ENCODE results near the gene CELF1.
"Not testable (repeated sequence)": the region's sequence is repeated elsewhere in the genome, so short reads cannot be mapped to it uniquely, and the experiment has no call there.

The CELF1 gene

DNA sequence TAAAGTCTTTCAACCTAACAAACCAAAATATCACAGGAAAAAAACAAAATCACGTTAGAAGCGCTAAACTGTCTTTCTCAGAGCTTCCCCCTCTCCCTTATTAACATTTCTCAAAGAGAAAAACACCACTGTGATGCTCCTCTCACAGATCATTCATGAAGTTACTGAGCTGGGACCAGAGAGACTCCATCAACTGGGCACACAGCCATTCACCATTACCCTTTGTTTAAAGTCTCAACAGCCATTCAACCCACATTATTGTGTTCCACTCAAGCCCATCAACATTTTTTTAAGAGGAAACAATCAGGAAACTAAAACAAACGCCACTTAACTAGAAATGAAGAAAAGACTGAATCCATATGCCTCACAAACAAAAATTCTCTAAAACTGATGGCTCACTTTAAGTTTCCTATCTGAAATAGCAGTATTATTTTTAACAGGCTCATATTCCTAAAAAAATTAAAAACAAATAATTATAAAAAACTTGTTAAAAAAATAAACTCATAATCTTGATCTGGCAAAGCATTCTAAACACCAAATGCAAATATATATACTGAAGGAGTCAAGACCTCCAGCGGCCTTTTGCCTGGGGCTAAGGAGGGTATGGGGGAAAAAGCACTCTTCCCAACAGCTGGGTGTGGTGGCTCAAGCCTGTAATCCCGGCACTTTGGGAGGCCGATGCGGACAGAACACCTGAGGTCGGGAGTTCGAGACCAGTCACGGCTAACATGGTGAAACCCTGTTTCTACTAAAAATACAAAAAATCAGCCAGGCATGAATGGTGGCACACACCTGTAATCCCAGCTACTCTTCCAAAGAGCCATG, 14.0 kb downstream of the CELF1 start:
- DNase-seq (ENCODE audit: low read depth): no peak

- no peak for DNase-seq (ENCODE audit: low read depth)
Measured at GRCh38 chr11:47536915-47537314, 16.0 kb downstream of the CELF1 start.

- DNase-seq (ENCODE audit: low read depth): no peak
Measured at GRCh38 chr11:47534704-47535251, 18.2 kb downstream of the CELF1 start.

DNA sequence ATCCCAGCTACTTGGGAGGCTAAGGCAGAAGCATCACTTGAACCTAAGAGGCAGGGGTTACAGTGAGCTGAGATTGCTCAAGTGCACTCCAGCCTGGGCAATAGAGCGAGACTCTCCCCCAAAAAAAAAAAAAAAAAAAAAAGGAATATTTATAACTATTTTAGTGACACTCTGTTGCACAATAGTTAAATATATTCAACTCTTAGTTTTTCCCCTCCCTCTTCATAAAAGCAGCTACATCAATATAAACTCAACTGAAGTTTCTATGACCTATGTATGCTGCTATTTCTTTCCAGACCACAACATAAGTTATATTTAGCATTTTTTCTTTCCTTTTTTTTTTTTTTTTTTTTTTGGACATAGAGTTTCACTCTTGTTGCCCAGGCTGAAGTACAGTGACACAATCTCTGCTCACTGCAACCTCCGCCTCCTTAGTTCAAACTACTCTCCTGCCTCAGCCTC, 19.2 kb downstream of the CELF1 start:
- DNase-seq (ENCODE audit: low read depth): no peak

- no peak for DNase-seq (ENCODE audit: low read depth)
Measured at GRCh38 chr11:47532597-47533213, 20.2 kb downstream of the CELF1 start.

GRCh38 chr11:47531666-47532065, 21.3 kb downstream of the CELF1 start:
- DNase-seq (ENCODE audit: low read depth): no peak

DNA sequence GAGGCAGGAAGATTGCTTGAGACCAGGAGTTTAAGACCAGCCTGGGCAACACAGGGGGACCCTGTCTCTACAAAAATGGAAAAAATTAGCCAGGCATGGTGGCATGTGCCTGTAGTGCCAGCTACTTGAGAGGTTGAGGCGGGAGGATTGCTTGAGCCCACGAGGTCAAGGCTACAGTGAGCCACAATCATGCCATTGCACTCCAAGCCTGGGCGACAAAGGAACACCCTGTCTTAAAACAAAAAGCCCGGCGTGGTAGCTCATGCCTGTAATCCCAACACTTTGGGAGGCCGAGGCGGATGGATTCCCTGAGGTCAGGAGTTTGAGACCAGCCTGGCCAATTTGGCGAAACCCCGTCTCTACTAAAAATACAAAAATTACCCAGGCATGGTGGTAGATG, 22.2 kb downstream of the CELF1 start:
- DNase-seq (ENCODE audit: low read depth): not testable (repeated sequence)

DNA sequence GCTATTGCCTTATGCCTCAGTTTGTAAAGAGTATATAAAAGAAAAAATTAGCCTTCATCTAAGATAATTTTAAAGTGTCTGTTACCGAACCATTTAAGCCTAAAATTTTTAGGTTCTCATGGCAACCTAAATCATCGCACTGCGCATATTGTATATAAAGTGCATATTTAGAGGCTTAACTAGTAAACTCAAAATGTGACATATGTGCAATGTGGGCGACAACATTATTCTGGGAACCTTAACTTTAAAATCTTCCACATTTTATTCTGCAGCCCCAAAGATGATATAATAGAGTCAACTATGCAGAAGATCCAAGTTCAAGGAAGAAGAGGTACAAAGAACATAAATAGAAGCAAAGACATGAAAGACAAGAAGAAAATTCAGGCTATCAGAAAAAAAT, 23.0 kb downstream of the CELF1 start:
- DNase-seq (ENCODE audit: low read depth): no peak

- DNase-seq (ENCODE audit: low read depth): no peak
Measured at GRCh38 chr11:47527186-47527585, 25.7 kb downstream of the CELF1 start.

GRCh38 chr11:47526032-47526431, 26.9 kb downstream of the CELF1 start:
- DNase-seq (ENCODE audit: low read depth): not testable (repeated sequence)

DNA sequence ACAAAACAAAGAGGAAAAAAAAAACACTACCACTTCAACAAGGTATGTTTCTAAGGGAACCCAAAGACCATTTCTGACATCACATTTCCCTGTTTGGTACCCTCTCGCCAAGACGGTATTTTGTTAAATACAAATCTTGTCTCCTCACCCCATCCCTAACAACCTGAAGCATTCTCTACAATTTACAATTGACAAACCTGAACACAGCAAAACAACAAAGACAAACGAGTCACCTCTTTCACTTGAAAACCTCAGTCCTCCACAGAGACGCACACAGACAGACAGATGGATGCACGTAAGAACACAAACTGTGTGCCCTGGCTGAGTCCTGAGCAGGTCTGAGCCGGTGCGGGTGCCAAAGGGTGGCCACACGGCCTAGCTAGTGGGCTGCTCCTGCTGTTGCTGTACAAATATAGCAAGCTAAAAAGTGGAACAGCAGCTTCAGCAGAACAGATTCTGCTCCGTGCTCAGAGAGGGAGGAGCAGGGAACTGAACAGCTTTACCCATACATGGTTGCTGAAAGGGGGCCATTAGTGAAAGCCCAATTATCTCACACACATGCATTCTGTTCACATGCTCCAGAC, 28.5 kb downstream of the CELF1 start:
- no peak for DNase-seq (ENCODE audit: low read depth)

GRCh38 chr11:47523490-47524225, 29.3 kb downstream of the CELF1 start:
- DNase-seq (ENCODE audit: low read depth): no peak

DNA sequence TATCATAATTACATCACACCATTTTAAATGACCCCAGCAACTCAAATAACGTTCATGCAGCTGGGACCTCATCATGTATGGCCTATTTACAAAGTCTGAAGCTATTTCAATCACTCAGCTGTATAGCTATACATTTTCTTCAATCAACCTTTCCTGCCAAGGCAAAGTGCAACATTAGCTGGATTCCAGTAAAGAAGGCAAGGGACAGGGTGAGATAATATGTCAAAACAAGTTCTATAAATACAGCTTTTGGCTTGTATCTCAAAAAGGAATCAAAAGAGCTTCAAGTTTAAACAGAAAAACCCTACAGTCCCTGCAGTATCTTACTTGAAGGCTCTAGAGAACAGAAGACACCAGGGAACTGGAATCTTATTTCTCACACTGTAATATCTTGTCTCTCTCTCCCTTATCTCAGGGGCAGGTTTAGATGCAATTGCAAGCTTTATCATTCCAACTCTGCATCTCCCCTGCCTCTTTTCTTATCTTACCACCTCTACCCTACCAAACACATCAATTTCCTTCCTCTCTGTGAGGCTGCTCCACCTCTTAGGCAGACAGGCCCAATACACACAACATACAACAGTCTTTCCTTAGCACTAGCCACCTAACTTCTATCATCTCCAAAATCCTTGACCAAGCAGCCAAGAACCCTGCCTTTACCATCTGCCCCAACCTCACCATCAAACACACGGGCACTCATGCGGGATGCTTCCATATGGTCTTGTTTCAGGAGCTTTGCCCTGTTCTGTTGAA, 34.5 kb downstream of the CELF1 start:
- no peak for DNase-seq (ENCODE audit: low read depth)

DNA sequence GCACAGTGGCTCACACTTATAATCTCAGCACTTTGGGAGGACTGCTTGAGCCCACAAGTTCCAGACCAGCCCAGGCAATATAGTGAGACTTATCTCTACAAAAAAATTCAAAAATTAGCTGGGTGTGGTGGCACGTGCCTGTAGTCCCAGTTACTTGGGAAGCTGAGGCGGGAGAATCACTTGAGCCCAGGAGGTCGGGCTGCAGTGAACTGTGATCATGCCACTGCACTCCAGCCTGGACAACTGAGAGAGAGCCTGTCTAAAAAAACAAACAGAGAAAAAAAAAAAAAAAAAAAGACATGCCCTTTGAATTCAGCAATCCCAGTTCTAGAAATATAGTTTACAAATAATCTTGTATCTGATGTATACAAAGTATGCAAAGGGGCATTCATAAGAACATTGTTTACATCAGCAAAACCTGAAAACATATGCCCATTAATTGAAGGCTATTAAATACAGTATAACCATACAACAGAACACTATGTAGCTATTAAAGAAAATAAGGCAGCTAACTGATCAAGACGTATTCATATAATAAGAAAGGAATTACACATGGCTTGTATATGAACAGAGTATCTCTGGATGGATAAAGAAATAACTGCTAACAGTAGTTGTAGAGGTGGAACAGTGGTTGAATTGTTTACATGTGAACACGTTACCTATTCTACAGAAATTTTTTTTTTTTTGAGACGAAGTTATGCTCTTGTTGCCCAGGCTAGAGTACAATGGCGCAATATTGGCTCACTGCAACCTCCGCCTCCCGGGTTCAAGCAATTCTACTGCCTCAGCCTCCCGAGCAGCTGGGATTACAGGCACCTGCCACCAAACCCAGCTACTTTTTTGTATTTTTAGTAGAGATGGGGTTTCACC, 35.7 kb downstream of the CELF1 start:
- no peak for DNase-seq (ENCODE audit: low read depth)

DNA sequence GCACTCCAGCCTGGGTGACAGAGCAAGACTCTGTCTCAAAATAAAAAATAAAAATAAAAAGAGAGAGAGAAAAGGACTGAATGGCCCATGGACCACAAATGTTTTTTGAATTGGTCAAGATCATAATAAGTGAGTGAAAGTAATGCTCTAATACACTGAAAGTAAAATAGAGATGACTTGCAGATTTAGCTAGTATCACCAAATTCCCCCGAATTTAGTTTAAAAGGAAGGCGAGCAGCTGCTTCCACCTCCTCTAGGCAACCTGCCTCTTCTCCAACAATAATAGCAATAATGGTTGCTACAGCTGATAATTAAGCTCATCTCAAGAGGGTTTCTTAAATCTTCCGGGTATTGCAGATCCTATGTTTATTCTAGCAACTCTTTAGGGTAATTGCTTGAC, 36.8 kb downstream of the CELF1 start:
- DNase-seq (ENCODE audit: low read depth): no peak

- no peak for DNase-seq (ENCODE audit: low read depth)
Measured at GRCh38 chr11:47514825-47515647, 37.9 kb downstream of the CELF1 start.

- DNase-seq (ENCODE audit: low read depth): no peak
Measured at GRCh38 chr11:47512701-47513100, 40.2 kb downstream of the CELF1 start.

DNA sequence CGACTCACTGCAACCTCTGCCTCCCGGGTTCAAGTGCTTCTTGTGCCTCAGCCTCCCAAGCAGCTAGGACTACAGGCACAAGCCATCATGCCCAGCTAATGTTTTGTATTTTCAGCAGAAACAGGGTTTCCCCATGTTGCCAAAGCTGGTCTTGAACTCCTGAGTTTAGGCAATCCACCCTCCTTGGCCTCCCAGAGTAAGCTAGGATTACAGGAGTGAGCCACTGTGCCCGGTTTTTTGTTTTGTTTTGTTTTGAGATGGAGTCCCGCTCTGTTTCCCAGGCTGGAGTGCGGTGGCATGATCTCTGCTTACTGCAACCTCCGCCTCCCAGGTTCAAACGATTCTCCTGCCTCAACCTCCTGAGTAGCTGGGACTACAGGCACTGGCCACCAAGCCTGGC, 41.0 kb downstream of the CELF1 start:
- no peak for DNase-seq (ENCODE audit: low read depth)

- DNase-seq (ENCODE audit: low read depth): no peak
Measured at GRCh38 chr11:47510209-47510608, 42.7 kb downstream of the CELF1 start.
